Central memory CD8-positive, alpha-beta T cell (primary cell): Measurements from ENCODE around the gene ZNF341.
A peak's percentile ranks its signal among the peaks of the same experiment; 100 is the strongest.

Experiments
- ATAC-seq: fragments of 150-1000 bp; cut with Tn5 transposase; replicated peaks from 2 replicates; pipeline ENCODE4 v1.10.0; 2022; ENCODE audit warnings: mild to moderate bottlenecking, moderate FRiP score, moderate number of reproducible peaks; ENCODE audit not compliant: poor library complexity, severe bottlenecking; ENCODE audit errors: extremely low read depth
- DNase-seq, 2 donors: peaks; one replicate each; pipeline ENCODE4 v3.0.0; 2021; ENCODE audit warnings: low spot score in 2 of 2
- H3K27ac Mint-ChIP-seq: one replicate; pipeline ENCODE4 v1.8.0; 2022; ENCODE audit warnings: low read depth, mild to moderate bottlenecking, moderate library complexity, mixed read lengths
- H3K27me3 Mint-ChIP-seq: one replicate; pipeline ENCODE4 v1.8.0; 2022; ENCODE audit warnings: mixed read lengths
- H3K36me3 Mint-ChIP-seq: one replicate; pipeline ENCODE4 v1.8.0; 2022; ENCODE audit warnings: mild to moderate bottlenecking, moderate library complexity, mixed read lengths; ENCODE audit not compliant: insufficient read depth
- H3K4me1 Mint-ChIP-seq: one replicate; pipeline ENCODE4 v1.8.0; 2022; ENCODE audit warnings: mixed read lengths
- H3K4me3 Mint-ChIP-seq: one replicate; pipeline ENCODE4 v1.8.0; 2022; ENCODE audit warnings: mild to moderate bottlenecking, moderate library complexity, mixed read lengths
- H3K9me3 Mint-ChIP-seq: one replicate; pipeline ENCODE4 v1.8.0; 2022; ENCODE audit warnings: mixed read lengths

The ZNF341 gene

DNA sequence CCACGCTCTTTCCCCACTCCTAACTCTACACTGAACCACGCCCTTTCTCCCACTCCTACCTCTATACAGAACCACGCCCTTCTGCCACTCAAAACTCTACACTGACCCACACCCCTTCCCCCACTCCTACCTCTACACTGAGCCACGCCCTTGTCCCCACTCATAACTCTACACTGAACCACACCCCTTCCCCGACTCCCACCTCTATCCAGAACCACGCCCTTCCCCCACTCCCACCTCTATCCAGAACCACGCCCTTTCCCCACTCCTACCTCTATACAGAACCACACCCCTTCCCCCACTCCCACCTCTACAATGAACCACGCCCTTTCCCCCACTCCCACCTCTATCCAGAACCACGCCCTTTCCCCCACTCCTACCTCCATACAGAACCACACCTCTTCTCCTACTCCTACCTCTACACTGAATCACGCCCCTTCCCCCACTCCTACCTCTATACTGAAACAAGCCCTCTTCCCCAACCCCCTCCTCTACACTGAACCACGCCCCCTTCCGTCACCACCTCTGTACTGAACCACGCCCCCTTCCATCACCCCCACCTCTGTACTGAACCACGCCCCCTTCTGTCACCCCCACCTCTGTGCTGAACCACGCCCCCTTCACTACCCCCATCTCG, 21.8 kb upstream of the ZNF341 start:
- H3K36me3 Mint-ChIP-seq, result peaks cover 40% of the 10 kb centered on the region
- H3K27me3 Mint-ChIP-seq, result no peaks in the 10 kb centered on the region
- H3K4me3 Mint-ChIP-seq, result no peak overlapping the region
- DNase-seq (no peak), ATAC-seq (no peak)
- H3K9me3 Mint-ChIP-seq, result no peaks in the 10 kb centered on the region
- no peak overlapping the region for H3K27ac Mint-ChIP-seq
- peaks cover 22% of the 10 kb centered on the region for H3K4me1 Mint-ChIP-seq

GRCh38 chr20:33710681-33711445, 20.9 kb upstream of the ZNF341 start:
- Mint-ChIP-seq H3K9me3 (no peaks in the 10 kb centered on the region), H3K4me1 (peaks cover 24% of the 10 kb centered on the region), H3K36me3 (peaks cover 37% of the 10 kb centered on the region), H3K4me3 (no peak overlapping the region), H3K27ac (peak overlapping the region; percentile 30), H3K27me3 (no peaks in the 10 kb centered on the region)
- ATAC-seq, result no peak
- DNase-seq, result no peak

GRCh38 chr20:33711446-33711738, 20.4 kb upstream of the ZNF341 start:
- ATAC-seq, result no peak
- H3K27ac Mint-ChIP-seq, result peak overlapping the region; percentile 30
- no peaks in the 10 kb centered on the region for H3K27me3 Mint-ChIP-seq
- peaks cover 40% of the 10 kb centered on the region for H3K36me3 Mint-ChIP-seq
- peaks cover 29% of the 10 kb centered on the region for H3K4me1 Mint-ChIP-seq
- H3K4me3 Mint-ChIP-seq, result no peak overlapping the region
- DNase-seq, result no peak
- H3K9me3 Mint-ChIP-seq, result no peaks in the 10 kb centered on the region

- Mint-ChIP-seq H3K27me3 (no peaks in the 10 kb centered on the region), H3K4me3 (no peak overlapping the region), H3K27ac (no peak overlapping the region), H3K4me1 (peaks cover 34% of the 10 kb centered on the region), H3K9me3 (no peaks in the 10 kb centered on the region), H3K36me3 (peaks cover 35% of the 10 kb centered on the region)
- ATAC-seq, result no peak
- DNase-seq, result no peak
These were observed 17.9 kb upstream of the ZNF341 start for GRCh38 chr20:33713865-33714367.

- no peak for ATAC-seq
- DNase-seq, result no peak
- no peak overlapping the region for H3K4me3 Mint-ChIP-seq
- peaks cover 32% of the 10 kb centered on the region for H3K4me1 Mint-ChIP-seq
- H3K9me3 Mint-ChIP-seq, result peaks cover 5% of the 10 kb centered on the region
- peaks cover 31% of the 10 kb centered on the region for H3K36me3 Mint-ChIP-seq
- H3K27me3 Mint-ChIP-seq, result no peaks in the 10 kb centered on the region
- no peak overlapping the region for H3K27ac Mint-ChIP-seq
These were observed 15.3 kb upstream of the ZNF341 start for GRCh38 chr20:33716498-33716897.

GRCh38 chr20:33719277-33719988, 12.4 kb upstream of the ZNF341 start:
- peaks cover 25% of the 10 kb centered on the region for H3K4me1 Mint-ChIP-seq
- no peaks in the 10 kb centered on the region for H3K27me3 Mint-ChIP-seq
- DNase-seq (no peak), ATAC-seq (no peak)
- peak overlapping the region; percentile 74 for H3K4me3 Mint-ChIP-seq
- peaks cover 5% of the 10 kb centered on the region for H3K9me3 Mint-ChIP-seq
- H3K27ac Mint-ChIP-seq, result peak overlapping the region; percentile 24
- peaks cover 12% of the 10 kb centered on the region for H3K36me3 Mint-ChIP-seq

DNA sequence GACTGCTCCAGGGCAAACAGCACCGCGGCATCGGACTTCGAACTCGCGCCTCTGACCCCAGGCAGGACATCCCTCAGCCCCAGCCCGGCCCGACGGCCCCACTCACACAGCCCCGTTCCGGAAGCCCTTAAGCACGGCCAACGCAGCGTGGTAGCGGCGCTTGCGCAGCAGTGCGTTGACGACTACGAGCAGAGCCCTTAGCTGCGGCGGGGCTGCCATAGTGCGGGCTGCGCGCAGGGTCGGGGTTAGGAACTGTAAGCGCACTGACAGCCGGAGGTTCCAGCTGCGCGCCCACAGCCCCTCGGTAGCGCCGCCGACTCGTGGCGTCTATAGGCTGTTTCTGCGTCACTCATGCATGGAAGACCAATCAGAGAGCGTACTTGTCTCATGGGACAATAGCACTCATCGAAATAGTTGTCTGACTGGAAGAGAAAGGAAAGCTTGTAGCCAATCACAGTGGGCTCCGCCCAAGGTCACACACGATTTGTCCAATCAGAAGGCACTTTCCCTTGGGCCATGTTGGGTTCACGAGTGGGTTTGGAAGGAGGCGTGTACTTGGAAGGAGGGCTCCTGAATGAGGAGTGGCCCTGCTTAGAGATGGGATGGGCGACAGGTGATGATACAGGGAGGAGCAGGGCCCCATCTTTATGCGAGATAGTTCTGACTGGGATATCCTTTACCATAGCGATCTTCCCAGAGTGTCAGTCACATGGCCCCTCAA, 11.6 kb upstream of the ZNF341 start, which contains the start of gene PXMP4:
PXMP4 (minus strand) TSS at position 322 of the 721 bp plus-strand sequence; CDS start at position 219, 103 bp downstream.
- Mint-ChIP-seq H3K4me1 (peaks cover 25% of the 10 kb centered on the region), H3K27me3 (no peaks in the 10 kb centered on the region), H3K4me3 (peak within 1 kb of the TSS; percentile 74), H3K9me3 (peaks cover 5% of the 10 kb centered on the region), H3K27ac (peak within 1 kb of the TSS; percentile 24), H3K36me3 (peaks cover 12% of the 10 kb centered on the region)
- peak; percentile 98 for ATAC-seq
- DNase-seq, result peak; percentile 73 to 85

GRCh38 chr20:33721391-33722140, 10.2 kb upstream of the ZNF341 start:
- peaks cover 17% of the 10 kb centered on the region for H3K4me1 Mint-ChIP-seq

GRCh38 chr20:33724439-33725094, 7.2 kb upstream of the ZNF341 start:
- Mint-ChIP-seq H3K27me3 (no peaks in the 10 kb centered on the region), H3K36me3 (peaks cover 4% of the 10 kb centered on the region), H3K27ac (no peak overlapping the region), H3K9me3 (peaks cover 5% of the 10 kb centered on the region), H3K4me1 (peaks cover 7% of the 10 kb centered on the region), H3K4me3 (no peak overlapping the region)
- DNase-seq (no peak), ATAC-seq (no peak)

More at GRCh38 chr20:33721391-33722140, 10.2 kb upstream of the ZNF341 start:
- Mint-ChIP-seq H3K27me3 (no peaks in the 10 kb centered on the region), H3K9me3 (peaks cover 5% of the 10 kb centered on the region), H3K36me3 (peaks cover 7% of the 10 kb centered on the region), H3K4me3 (peak overlapping the region; percentile 74), H3K27ac (no peak overlapping the region)
- ATAC-seq (no peak), DNase-seq (no peak)

DNA sequence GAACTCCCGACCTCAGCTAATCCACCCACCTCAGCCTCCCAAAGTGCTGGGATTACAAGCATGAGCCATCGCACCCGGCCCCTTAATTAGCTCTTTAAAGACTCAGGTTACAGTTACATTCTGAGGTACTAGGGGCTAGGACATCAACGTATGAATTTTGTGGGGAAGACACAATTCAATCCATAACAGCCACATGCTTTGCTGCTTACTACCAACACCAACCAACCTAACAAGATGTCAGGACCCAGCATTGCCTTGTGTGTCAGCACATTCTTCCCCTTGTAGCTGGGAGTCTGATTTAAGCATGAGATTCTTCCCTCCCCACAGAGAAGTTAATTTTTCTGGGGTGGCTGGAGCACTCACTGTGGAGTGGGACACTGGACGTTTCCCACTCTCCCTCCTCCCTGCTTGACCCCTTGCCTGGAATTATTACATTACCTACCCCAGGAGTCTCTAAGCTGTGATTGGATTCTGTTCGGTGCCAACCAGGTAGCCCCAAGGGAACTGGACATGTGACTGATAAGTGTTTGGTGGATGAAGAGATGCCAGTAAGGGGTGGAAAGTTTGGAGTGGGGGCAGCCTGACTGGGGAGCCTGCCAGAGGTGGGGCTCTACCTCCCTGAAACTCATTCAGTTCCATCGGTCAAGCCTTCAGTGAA, 6.1 kb upstream of the ZNF341 start:
- Mint-ChIP-seq H3K4me1 (peaks cover under 1% of the 10 kb centered on the region), H3K9me3 (no peaks in the 10 kb centered on the region), H3K27me3 (no peaks in the 10 kb centered on the region), H3K36me3 (no peaks in the 10 kb centered on the region), H3K4me3 (no peak overlapping the region), H3K27ac (no peak overlapping the region)
- DNase-seq, result no peak
- ATAC-seq, result no peak

DNA sequence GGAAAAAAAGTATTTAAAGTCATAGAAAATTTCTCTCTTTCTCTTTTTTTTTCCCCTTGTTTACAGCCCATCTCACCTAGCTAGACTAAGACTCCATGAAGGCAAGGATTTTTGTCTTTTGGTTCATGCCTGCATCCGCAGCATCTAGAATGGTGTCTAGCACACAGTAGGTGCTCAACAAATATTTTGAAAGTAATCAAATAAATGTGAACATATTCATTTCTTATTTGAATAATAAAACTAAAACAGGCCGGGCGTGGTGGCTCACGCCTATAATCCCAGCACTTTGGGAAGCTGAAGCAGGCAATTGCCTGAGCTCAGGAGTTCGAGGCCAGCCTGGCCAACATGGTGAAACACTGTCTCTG, 4.7 kb upstream of the ZNF341 start:
- Mint-ChIP-seq H3K9me3 (no peaks in the 10 kb centered on the region), H3K27ac (no peak overlapping the region), H3K36me3 (peaks cover 3% of the 10 kb centered on the region), H3K27me3 (no peaks in the 10 kb centered on the region), H3K4me1 (peaks cover 10% of the 10 kb centered on the region), H3K4me3 (no peak overlapping the region)
- no peak for ATAC-seq
- DNase-seq, result no peak
